ENCODE results near the gene SLC36A4. TPM values are rescaled to one million over a fixed set of nuclear protein-coding genes. Genes with fewer than 3 reads are reported as not detected.

The SLC36A4 gene
- total RNA-seq, 4 donors from 2014 or later: 1.5 to 3.4 (median 2.4) TPM

DNA sequence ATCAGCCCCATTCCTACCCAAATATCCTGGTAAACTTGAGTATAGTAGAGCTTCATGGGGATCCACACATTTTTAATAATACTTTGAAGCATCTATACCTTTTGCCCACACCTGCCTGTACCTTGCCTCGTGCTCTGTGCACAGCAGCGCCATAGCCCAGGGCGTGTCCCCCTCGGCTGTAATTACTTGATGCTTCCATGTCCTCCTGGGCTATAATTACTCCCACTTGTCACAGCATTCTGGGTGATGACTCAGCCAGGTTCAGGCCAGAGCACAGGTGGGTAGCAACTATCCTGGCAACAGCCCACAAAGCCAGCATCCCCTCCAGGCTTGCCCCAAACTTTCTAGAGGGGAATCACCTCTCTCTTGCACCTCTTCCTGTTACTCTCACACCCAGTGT, 23.7 kb upstream of the SLC36A4 start:
- Histone ChIP-seq H3K36me3 (no peaks in the 10 kb centered on the region), H3K27ac (no peak overlapping the region), H3K4me1 (no peaks in the 10 kb centered on the region), H3K9me3 (no peaks in the 10 kb centered on the region), H3K27me3 (no peaks in the 10 kb centered on the region), H3K4me3 (no peak overlapping the region)
- no peak for ATAC-seq
- TF ChIP-seq, protein P1, sequence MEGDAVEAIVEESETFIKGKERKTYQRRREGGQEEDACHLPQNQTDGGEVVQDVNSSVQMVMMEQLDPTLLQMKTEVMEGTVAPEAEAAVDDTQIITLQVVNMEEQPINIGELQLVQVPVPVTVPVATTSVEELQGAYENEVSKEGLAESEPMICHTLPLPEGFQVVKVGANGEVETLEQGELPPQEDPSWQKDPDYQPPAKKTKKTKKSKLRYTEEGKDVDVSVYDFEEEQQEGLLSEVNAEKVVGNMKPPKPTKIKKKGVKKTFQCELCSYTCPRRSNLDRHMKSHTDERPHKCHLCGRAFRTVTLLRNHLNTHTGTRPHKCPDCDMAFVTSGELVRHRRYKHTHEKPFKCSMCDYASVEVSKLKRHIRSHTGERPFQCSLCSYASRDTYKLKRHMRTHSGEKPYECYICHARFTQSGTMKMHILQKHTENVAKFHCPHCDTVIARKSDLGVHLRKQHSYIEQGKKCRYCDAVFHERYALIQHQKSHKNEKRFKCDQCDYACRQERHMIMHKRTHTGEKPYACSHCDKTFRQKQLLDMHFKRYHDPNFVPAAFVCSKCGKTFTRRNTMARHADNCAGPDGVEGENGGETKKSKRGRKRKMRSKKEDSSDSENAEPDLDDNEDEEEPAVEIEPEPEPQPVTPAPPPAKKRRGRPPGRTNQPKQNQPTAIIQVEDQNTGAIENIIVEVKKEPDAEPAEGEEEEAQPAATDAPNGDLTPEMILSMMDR (IDR thresholded peaks at IDR 0.05 in 4 of 5, conservative IDR thresholded peaks at IDR 0.05 in 1 of 5): no peak
- in situ Hi-C loops (cut with MboI; ENCODE audit: low sequenced_read_pairs in 4 of 4) (loop anchor here in 1 of 4 donors (10.0 kb wide), 1 partner anchor 287 kb away; no protein-coding TSS in a partner anchor), intact Hi-C loops (cut with DNase I; ENCODE audit: low total_unique reads) (no loop called here)
- no peak for DNase-seq

DNA sequence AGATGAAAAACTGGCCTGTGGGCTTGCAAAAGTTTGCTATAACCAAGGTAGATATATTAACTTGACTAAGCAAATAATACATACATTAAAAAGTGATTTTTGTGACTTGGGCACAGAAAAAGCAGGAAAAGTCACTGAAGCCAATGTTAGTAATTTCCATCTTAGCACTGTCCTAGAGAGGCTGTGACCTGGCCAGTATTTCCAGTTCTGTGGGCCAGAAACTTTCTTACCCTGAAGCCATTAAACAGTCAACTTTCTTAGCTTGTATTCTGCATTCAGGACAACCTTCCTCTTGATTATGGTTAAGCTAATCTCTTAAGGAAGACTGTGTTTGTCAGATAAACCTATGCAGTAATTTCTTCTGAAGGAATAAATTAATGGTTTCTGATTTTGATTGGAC, 22.3 kb upstream of the SLC36A4 start:
- Histone ChIP-seq H3K27ac (no peak overlapping the region), H3K36me3 (no peaks in the 10 kb centered on the region), H3K4me3 (no peak overlapping the region), H3K9me3 (no peaks in the 10 kb centered on the region), H3K27me3 (no peaks in the 10 kb centered on the region), H3K4me1 (no peaks in the 10 kb centered on the region)
- no peak for DNase-seq
- ATAC-seq: no peak
- in situ Hi-C loops (cut with MboI; ENCODE audit: low sequenced_read_pairs in 4 of 4) (loop anchor here in 1 of 4 donors (10.0 kb wide), 1 partner anchor 285 kb away; no protein-coding TSS in a partner anchor), intact Hi-C loops (cut with DNase I; ENCODE audit: low total_unique reads) (no loop called here)
- TF ChIP-seq, protein P1 (IDR thresholded peaks at IDR 0.05 in 4 of 5, conservative IDR thresholded peaks at IDR 0.05 in 1 of 5): no peak
- no peak for TF ChIP-seq POLR2A (IDR thresholded peaks at IDR 0.05)

DNA sequence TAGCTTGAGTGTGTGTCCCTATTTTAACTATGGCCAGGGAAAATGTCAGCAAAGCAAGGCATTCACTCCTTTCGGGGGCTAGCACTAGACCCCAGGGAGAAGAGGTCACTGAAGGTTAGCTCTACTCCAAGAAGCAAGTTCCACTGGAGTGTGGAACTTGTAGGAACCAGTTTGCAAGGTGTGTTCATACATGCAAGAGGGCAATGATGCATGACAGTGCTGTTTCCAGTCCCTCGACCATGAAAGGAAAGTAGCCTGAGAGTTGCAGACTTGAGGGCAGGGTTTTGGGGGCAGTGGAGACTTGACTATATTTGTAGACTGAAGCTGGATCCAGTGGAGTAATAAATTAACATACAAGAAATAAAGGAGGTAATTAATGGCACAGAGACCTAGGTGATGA, 21.6 kb upstream of the SLC36A4 start:
- H3K27me3 ChIP-seq: no peaks in the 10 kb centered on the region
- ATAC-seq (no peak), DNase-seq (no peak)
- no peak overlapping the region for H3K4me3 ChIP-seq
- no peaks in the 10 kb centered on the region for H3K36me3 ChIP-seq
- TF ChIP-seq, protein P1 (IDR thresholded peaks at IDR 0.05 in 4 of 5, conservative IDR thresholded peaks at IDR 0.05 in 1 of 5): no peak
- no peak for TF ChIP-seq POLR2A (IDR thresholded peaks at IDR 0.05)
- H3K9me3 ChIP-seq: no peaks in the 10 kb centered on the region
- in situ Hi-C loops (cut with MboI; ENCODE audit: low sequenced_read_pairs in 4 of 4) (no loop called here), intact Hi-C loops (cut with DNase I; ENCODE audit: low total_unique reads) (no loop called here)
- no peaks in the 10 kb centered on the region for H3K4me1 ChIP-seq
- no peak overlapping the region for H3K27ac ChIP-seq

GRCh38 chr11:93216511-93217101, 18.8 kb upstream of the SLC36A4 start:
- ATAC-seq: no peak

More at GRCh38 chr11:93216511-93217101, 18.8 kb upstream of the SLC36A4 start:
- no peak for DNase-seq
- no peak for TF ChIP-seq POLR2A (IDR thresholded peaks at IDR 0.05)
- TF ChIP-seq, protein P1 (IDR thresholded peaks at IDR 0.05 in 4 of 5, conservative IDR thresholded peaks at IDR 0.05 in 1 of 5): no peak
- Histone ChIP-seq H3K9me3 (no peaks in the 10 kb centered on the region), H3K4me1 (no peaks in the 10 kb centered on the region), H3K27me3 (no peaks in the 10 kb centered on the region), H3K27ac (no peak overlapping the region), H3K4me3 (no peak overlapping the region), H3K36me3 (no peaks in the 10 kb centered on the region)
- intact Hi-C loops (cut with DNase I; ENCODE audit: low total_unique reads) (no loop called here), in situ Hi-C loops (cut with MboI; ENCODE audit: low sequenced_read_pairs in 4 of 4) (no loop called here)
